Measurements from ENCODE around the gene CPPED1. TPM values are rescaled to one million over a fixed set of nuclear protein-coding genes. Genes with fewer than 3 reads are reported as not detected.
"Not testable (repeated sequence)": the region's sequence is repeated elsewhere in the genome, so short reads cannot be mapped to it uniquely, and the experiment has no call there.

CPPED1 gene
- total and polyA plus RNA-seq, 2 donors from 2014 or later = 29.7 to 41.1 TPM

DNA sequence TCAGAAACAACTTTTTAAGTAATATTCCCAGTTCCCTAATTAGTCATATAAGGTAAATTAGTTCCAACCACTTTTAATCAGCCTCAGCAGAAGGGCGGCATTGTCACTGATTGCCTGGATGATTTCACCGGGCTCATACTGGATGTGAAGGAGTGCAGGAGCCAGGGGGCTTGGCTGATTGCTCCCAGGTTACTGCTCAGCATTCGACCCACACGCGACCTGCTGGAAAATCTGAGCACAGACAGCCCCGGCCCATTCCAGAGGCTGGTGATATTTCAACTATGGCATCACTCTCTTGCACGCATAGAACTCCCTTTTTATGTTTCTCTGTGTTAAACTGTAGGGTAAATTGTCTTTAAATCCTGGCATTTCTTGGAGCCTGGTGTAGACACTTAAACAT lies 34.2 kb downstream of the CPPED1 start:
- Histone ChIP-seq H3K27ac (ENCODE audit: low read depth in 2 of 2, low read length in 2 of 2) (no peak overlapping the region), H3K27me3 (ENCODE audit: control insufficient read depth, insufficient read depth, low read length) (no peaks in the 10 kb centered on the region), H3K4me1 (ENCODE audit: control insufficient read depth in 2 of 3, insufficient read depth in 2 of 3, low read depth in 1 of 3, low read length in 3 of 3) (peaks cover 0 to 14% (median 3%) of the 10 kb centered on the region in 3 donors), H3K9me3 (ENCODE audit: control insufficient read depth in 2 of 3, insufficient read depth in 1 of 3, low read length in 3 of 3) (no peaks in the 10 kb centered on the region), H3K36me3 (ENCODE audit: control insufficient read depth in 2 of 3, insufficient read depth in 3 of 3, low read length in 3 of 3) (peaks cover 0 to 2% (median 0%) of the 10 kb centered on the region in 3 donors), H3K9ac (ENCODE audit: low read length in 3 of 3) (no peak overlapping the region), H3K4me3 (ENCODE audit: low read length in 3 of 3) (no peak overlapping the region)
- TF ChIP-seq, protein P1, sequence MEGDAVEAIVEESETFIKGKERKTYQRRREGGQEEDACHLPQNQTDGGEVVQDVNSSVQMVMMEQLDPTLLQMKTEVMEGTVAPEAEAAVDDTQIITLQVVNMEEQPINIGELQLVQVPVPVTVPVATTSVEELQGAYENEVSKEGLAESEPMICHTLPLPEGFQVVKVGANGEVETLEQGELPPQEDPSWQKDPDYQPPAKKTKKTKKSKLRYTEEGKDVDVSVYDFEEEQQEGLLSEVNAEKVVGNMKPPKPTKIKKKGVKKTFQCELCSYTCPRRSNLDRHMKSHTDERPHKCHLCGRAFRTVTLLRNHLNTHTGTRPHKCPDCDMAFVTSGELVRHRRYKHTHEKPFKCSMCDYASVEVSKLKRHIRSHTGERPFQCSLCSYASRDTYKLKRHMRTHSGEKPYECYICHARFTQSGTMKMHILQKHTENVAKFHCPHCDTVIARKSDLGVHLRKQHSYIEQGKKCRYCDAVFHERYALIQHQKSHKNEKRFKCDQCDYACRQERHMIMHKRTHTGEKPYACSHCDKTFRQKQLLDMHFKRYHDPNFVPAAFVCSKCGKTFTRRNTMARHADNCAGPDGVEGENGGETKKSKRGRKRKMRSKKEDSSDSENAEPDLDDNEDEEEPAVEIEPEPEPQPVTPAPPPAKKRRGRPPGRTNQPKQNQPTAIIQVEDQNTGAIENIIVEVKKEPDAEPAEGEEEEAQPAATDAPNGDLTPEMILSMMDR (IDR thresholded peaks at IDR 0.05; ENCODE audit: borderline replicate concordance, extremely low read depth, insufficient read depth) = no peak
- FAIRE-seq (no peak), DNase-seq (peak in 1 of 5 donors; percentile 21)
- intact Hi-C loops (cut with DNase I) = no loop called here

DNA sequence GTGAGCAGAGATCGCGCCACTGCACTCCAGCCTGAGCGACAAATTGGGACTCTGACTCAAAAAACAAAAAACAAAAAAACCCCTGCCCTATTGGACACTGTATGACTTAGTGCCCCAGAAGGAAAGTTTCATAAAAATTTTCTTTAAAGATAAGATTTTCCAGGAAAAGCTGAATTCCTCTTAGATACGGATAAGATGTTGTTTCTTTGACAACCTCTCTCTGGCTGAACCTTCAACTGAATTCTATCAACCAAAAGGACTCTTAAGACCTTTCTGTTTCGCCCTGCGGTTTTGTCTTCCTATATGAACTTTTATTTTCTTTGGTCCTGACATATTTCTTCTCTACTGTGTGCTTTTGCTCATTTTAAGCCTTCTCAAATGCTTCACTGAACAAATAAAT lies 35.8 kb downstream of the CPPED1 start:
- intact Hi-C loops (cut with DNase I) = no loop called here
- TF ChIP-seq, protein P1 (IDR thresholded peaks at IDR 0.05; ENCODE audit: borderline replicate concordance, extremely low read depth, insufficient read depth) = no peak
- Histone ChIP-seq H3K4me3 (ENCODE audit: low read length in 3 of 3) (no peak overlapping the region), H3K9ac (ENCODE audit: low read length in 3 of 3) (no peak overlapping the region), H3K4me1 (ENCODE audit: control insufficient read depth in 2 of 3, insufficient read depth in 2 of 3, low read depth in 1 of 3, low read length in 3 of 3) (peaks cover 0 to 14% (median 3%) of the 10 kb centered on the region in 3 donors), H3K9me3 (ENCODE audit: control insufficient read depth in 2 of 3, insufficient read depth in 1 of 3, low read length in 3 of 3) (no peaks in the 10 kb centered on the region), H3K27me3 (ENCODE audit: control insufficient read depth, insufficient read depth, low read length) (no peaks in the 10 kb centered on the region), H3K36me3 (ENCODE audit: control insufficient read depth in 2 of 3, insufficient read depth in 3 of 3, low read length in 3 of 3) (no peaks in the 10 kb centered on the region), H3K27ac (ENCODE audit: low read depth in 2 of 2, low read length in 2 of 2) (no peak overlapping the region)
- FAIRE-seq (no peak), DNase-seq (no peak)

DNA sequence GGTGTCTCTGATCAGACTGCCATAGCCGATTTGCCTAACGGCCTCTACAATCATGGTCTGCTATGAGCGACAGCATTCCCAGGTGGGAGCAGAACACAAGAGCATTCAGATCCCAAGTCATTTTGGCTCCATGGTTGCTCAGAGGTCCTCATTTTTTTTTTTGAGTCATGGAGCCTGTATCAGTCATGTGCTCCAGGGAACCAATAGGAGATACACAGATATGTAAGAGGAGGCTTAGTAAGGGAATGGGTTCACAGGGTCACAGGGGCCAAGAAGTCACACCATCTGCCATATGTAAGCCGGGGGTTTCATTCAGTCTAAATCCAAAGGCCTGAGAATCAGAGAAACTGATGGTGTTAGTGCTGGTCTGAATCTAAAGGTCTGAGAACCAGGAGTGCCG lies 36.8 kb downstream of the CPPED1 start:
- no peak overlapping the region for H3K4me3 ChIP-seq (ENCODE audit: low read length in 3 of 3)
- DNase-seq = no peak
- no peak overlapping the region for H3K9ac ChIP-seq (ENCODE audit: low read length in 3 of 3)
- H3K36me3 ChIP-seq (ENCODE audit: control insufficient read depth in 2 of 3, insufficient read depth in 3 of 3, low read length in 3 of 3) = no peaks in the 10 kb centered on the region
- FAIRE-seq = no peak
- no peaks in the 10 kb centered on the region for H3K9me3 ChIP-seq (ENCODE audit: control insufficient read depth in 2 of 3, insufficient read depth in 1 of 3, low read length in 3 of 3)
- peaks cover 0 to 12% (median 3%) of the 10 kb centered on the region in 3 donors for H3K4me1 ChIP-seq (ENCODE audit: control insufficient read depth in 2 of 3, insufficient read depth in 2 of 3, low read depth in 1 of 3, low read length in 3 of 3)
- no peaks in the 10 kb centered on the region for H3K27me3 ChIP-seq (ENCODE audit: control insufficient read depth, insufficient read depth, low read length)
- no peak overlapping the region for H3K27ac ChIP-seq (ENCODE audit: low read depth in 2 of 2, low read length in 2 of 2)
- intact Hi-C loops (cut with DNase I) = no loop called here
- TF ChIP-seq, protein P1 (IDR thresholded peaks at IDR 0.05; ENCODE audit: borderline replicate concordance, extremely low read depth, insufficient read depth) = no peak

DNA sequence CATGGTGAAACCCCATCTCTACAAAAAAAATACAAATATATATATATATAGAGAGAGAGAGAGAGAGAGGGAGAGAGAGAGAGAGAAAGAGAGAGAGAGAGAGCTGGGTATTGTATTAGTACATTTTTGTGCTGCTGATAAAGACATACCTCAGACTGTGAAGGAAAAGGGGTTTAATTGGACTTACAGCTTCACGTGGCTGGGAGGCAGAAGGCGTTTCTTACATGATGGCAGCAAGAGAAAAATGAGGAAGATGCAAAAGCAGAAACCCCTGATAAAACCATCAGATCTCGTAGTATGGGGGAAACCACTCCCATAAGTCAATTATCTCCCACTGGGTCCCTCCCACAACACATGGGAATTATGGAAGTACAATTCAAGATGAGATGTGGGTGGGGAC lies 37.5 kb downstream of the CPPED1 start:
- H3K36me3 ChIP-seq (ENCODE audit: control insufficient read depth in 2 of 3, insufficient read depth in 3 of 3, low read length in 3 of 3); H3K4me1 ChIP-seq (ENCODE audit: control insufficient read depth in 2 of 3, insufficient read depth in 2 of 3, low read depth in 1 of 3, low read length in 3 of 3); H3K27me3 ChIP-seq (ENCODE audit: control insufficient read depth, insufficient read depth, low read length); FAIRE-seq; DNase-seq; H3K9ac ChIP-seq (ENCODE audit: low read length in 3 of 3); intact Hi-C loops (cut with DNase I); H3K4me3 ChIP-seq (ENCODE audit: low read length in 3 of 3); H3K27ac ChIP-seq (ENCODE audit: low read depth in 2 of 2, low read length in 2 of 2); H3K9me3 ChIP-seq (ENCODE audit: control insufficient read depth in 2 of 3, insufficient read depth in 1 of 3, low read length in 3 of 3): not testable (repeated sequence)

Data from kidney (tissue), 14 donors.